GM21526 (cell line): ENCODE measurements around the gene GFOD1.

Experiments
- ATAC-seq: cut with Tn5 transposase; IDR thresholded peaks from one replicate; pipeline ENCODE4 v1.9.1; 2021; ENCODE audit warnings: moderate library complexity; ENCODE audit not compliant: unreplicated experiment, low FRiP score

GFOD1 gene

GRCh38 chr6:13427801-13428582, 59.4 kb downstream of the GFOD1 start:
- ATAC-seq: peak; percentile 69

GRCh38 chr6:13427316-13427715, 60.1 kb downstream of the GFOD1 start:
- no peak for ATAC-seq

- no peak for ATAC-seq
These were observed 61.2 kb downstream of the GFOD1 start for GRCh38 chr6:13425943-13426931.

GRCh38 chr6:13425270-13425873, 62.0 kb downstream of the GFOD1 start:
- ATAC-seq: no peak

GRCh38 chr6:13423252-13423651, 64.1 kb downstream of the GFOD1 start:
- no peak for ATAC-seq

GRCh38 chr6:13422681-13423221, 64.6 kb downstream of the GFOD1 start:
- ATAC-seq: no peak

- no peak for ATAC-seq
These were observed 65.9 kb downstream of the GFOD1 start for GRCh38 chr6:13421425-13422059.

- no peak for ATAC-seq
These were observed 67.1 kb downstream of the GFOD1 start for GRCh38 chr6:13420269-13420668.

GRCh38 chr6:13419422-13420195, 67.8 kb downstream of the GFOD1 start:
- ATAC-seq: no peak

- no peak for ATAC-seq
These were observed 68.6 kb downstream of the GFOD1 start for GRCh38 chr6:13418844-13419243.

- ATAC-seq: no peak
These were observed 69.4 kb downstream of the GFOD1 start for GRCh38 chr6:13417954-13418353.

- ATAC-seq: no peak
These were observed 70.0 kb downstream of the GFOD1 start for GRCh38 chr6:13417431-13417830.

- ATAC-seq: no peak
These were observed 72.1 kb downstream of the GFOD1 start for GRCh38 chr6:13415283-13415682.

- ATAC-seq: no peak
These were observed 73.4 kb downstream of the GFOD1 start for GRCh38 chr6:13413900-13414555.

- ATAC-seq: no peak
These were observed 73.9 kb downstream of the GFOD1 start for GRCh38 chr6:13413466-13413862.

GRCh38 chr6:13412639-13413465, 74.5 kb downstream of the GFOD1 start:
- ATAC-seq: no peak

- no peak for ATAC-seq
These were observed 75.2 kb downstream of the GFOD1 start for GRCh38 chr6:13412211-13412610.

- no peak for ATAC-seq
These were observed 75.9 kb downstream of the GFOD1 start for GRCh38 chr6:13411484-13411883.
